ENCODE results near the gene ZNF330. TPM values are rescaled to one million over a fixed set of nuclear protein-coding genes. Genes with fewer than 3 reads are reported as not detected.

ZNF330 gene
- total and polyA plus RNA-seq, 7 experiments from 2014 or later = 24.9 to 47.2 (median 41.0) TPM

GRCh38 chr4:141192564-141192963 lies 28.1 kb upstream of the ZNF330 start:
- ChIA-PET CTCF (no interaction called here), POLR2A (no interaction called here)
- Histone ChIP-seq H3K9me3 (ENCODE audit: control insufficient read depth in 2 of 3, low read length in 3 of 3) (no peaks in the 10 kb centered on the region), H3K4me3 (ENCODE audit: low read length) (no peak overlapping the region), H3K27ac (ENCODE audit: low read depth, low read length) (no peak overlapping the region), H3K27me3 (ENCODE audit: control insufficient read depth in 2 of 2, insufficient read depth in 2 of 2, low read length in 2 of 2) (no peaks in the 10 kb centered on the region), H3K36me3 (ENCODE audit: control insufficient read depth in 2 of 3, insufficient read depth in 3 of 3, low read length in 3 of 3) (no peaks in the 10 kb centered on the region), H3K4me1 (ENCODE audit: control insufficient read depth in 2 of 2, insufficient read depth in 2 of 2, low read length in 2 of 2) (no peaks in the 10 kb centered on the region)
- ATAC-seq (no peak), DNase-seq (no peak)
- H3K27ac Mint-ChIP-seq = no peak overlapping the region
- H3K36me3 Mint-ChIP-seq = no peaks in the 10 kb centered on the region
- H3K4me1 Mint-ChIP-seq = no peaks in the 10 kb centered on the region
- intact Hi-C loops (cut with micrococcal nuclease) = no loop called here
- no peak overlapping the region for H3K4me3 Mint-ChIP-seq
- H3K9me3 Mint-ChIP-seq = peaks cover 0 to 8% (median 0%) of the 10 kb centered on the region in 11 donors
- peaks cover 5 to 40% (median 37%) of the 10 kb centered on the region in 5 donors for H3K27me3 Mint-ChIP-seq

DNA sequence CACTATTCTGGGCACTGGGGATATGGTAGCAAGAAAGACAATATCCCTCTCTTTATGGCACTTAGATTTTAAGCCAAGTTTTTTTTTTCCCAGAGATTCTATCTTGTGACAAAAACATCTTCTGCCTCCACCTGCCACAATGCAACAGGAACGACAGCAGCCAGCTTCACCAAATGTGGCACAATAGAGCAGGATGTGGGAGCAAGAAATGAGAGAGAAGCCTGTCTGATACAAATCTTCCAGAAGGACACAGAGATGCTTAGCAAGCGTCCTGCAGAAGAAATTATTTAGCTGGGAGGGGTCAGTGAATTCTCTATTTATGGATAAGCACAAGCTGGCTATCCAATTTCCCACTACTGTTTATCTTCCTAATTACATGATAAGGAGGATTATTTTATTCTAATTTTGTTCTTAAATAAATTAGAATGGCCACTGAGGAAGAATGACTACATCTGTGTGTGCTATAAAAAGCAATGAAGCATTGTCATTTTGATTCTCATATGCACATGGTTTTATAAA lies 27.1 kb upstream of the ZNF330 start:
- intact Hi-C loops (cut with micrococcal nuclease) = no loop called here
- H3K4me3 Mint-ChIP-seq = no peak overlapping the region
- no peak for DNase-seq
- H3K27me3 ChIP-seq (ENCODE audit: control insufficient read depth in 2 of 2, insufficient read depth in 2 of 2, low read length in 2 of 2) = no peaks in the 10 kb centered on the region
- H3K4me1 Mint-ChIP-seq = no peaks in the 10 kb centered on the region
- H3K36me3 Mint-ChIP-seq = no peaks in the 10 kb centered on the region
- no peak for ATAC-seq
- no peaks in the 10 kb centered on the region for H3K9me3 ChIP-seq (ENCODE audit: control insufficient read depth in 2 of 3, low read length in 3 of 3)
- no peaks in the 10 kb centered on the region for H3K4me1 ChIP-seq (ENCODE audit: control insufficient read depth in 2 of 2, insufficient read depth in 2 of 2, low read length in 2 of 2)
- H3K27ac ChIP-seq (ENCODE audit: low read depth, low read length) = no peak overlapping the region
- peaks cover 5 to 37% (median 33%) of the 10 kb centered on the region in 5 donors for H3K27me3 Mint-ChIP-seq
- no peak overlapping the region for H3K27ac Mint-ChIP-seq
- peaks cover 0 to 4% (median 0%) of the 10 kb centered on the region in 11 donors for H3K9me3 Mint-ChIP-seq
- POLR2A ChIA-PET = no interaction called here
- CTCF ChIA-PET = no interaction called here
- no peaks in the 10 kb centered on the region for H3K36me3 ChIP-seq (ENCODE audit: control insufficient read depth in 2 of 3, insufficient read depth in 3 of 3, low read length in 3 of 3)
- H3K4me3 ChIP-seq (ENCODE audit: low read length) = no peak overlapping the region

DNA sequence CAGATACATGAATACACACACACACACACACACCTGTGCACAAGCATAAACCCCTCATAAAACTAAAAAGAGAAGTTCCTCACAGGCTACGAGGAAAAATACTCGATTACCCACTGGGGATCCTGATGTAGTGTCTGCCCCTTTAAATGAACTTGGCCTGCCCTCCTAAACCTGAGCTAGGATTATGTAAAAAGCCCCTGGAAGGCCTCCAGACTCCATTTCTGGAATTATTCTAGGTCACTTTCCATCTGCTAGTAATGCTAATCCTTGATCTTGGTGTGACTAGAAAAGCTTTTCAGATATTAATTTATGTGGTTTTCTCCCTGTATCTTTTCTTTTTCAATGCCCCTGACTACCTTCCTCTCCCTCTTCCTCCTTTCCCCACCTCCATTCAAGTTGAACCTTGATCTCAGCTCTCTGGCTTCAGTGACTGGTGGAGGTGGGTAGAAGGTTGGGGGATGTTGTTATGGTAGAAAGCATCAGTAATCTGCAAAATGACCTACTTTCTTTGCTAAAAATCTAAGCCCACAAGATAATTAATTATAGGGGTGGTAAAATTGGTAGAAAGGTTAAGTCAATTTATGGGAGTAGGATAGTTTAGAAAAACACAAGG lies 25.5 kb upstream of the ZNF330 start:
- ATAC-seq (no peak), DNase-seq (no peak)
- Histone ChIP-seq H3K4me3 (ENCODE audit: low read length) (no peak overlapping the region), H3K36me3 (ENCODE audit: control insufficient read depth in 2 of 3, insufficient read depth in 3 of 3, low read length in 3 of 3) (no peaks in the 10 kb centered on the region), H3K9me3 (ENCODE audit: control insufficient read depth in 2 of 3, low read length in 3 of 3) (no peaks in the 10 kb centered on the region), H3K27ac (ENCODE audit: low read depth, low read length) (no peak overlapping the region), H3K27me3 (ENCODE audit: control insufficient read depth in 2 of 2, insufficient read depth in 2 of 2, low read length in 2 of 2) (no peaks in the 10 kb centered on the region), H3K4me1 (ENCODE audit: control insufficient read depth in 2 of 2, insufficient read depth in 2 of 2, low read length in 2 of 2) (no peaks in the 10 kb centered on the region)
- no peak overlapping the region for H3K27ac Mint-ChIP-seq
- H3K4me3 Mint-ChIP-seq = no peak overlapping the region
- no peaks in the 10 kb centered on the region for H3K4me1 Mint-ChIP-seq
- H3K9me3 Mint-ChIP-seq = peaks cover 0 to 9% (median 2%) of the 10 kb centered on the region in 11 donors
- intact Hi-C loops (cut with micrococcal nuclease) = no loop called here
- peaks cover 5 to 36% (median 31%) of the 10 kb centered on the region in 5 donors for H3K27me3 Mint-ChIP-seq
- H3K36me3 Mint-ChIP-seq = no peaks in the 10 kb centered on the region
- POLR2A ChIA-PET = no interaction called here
- CTCF ChIA-PET = no interaction called here

DNA sequence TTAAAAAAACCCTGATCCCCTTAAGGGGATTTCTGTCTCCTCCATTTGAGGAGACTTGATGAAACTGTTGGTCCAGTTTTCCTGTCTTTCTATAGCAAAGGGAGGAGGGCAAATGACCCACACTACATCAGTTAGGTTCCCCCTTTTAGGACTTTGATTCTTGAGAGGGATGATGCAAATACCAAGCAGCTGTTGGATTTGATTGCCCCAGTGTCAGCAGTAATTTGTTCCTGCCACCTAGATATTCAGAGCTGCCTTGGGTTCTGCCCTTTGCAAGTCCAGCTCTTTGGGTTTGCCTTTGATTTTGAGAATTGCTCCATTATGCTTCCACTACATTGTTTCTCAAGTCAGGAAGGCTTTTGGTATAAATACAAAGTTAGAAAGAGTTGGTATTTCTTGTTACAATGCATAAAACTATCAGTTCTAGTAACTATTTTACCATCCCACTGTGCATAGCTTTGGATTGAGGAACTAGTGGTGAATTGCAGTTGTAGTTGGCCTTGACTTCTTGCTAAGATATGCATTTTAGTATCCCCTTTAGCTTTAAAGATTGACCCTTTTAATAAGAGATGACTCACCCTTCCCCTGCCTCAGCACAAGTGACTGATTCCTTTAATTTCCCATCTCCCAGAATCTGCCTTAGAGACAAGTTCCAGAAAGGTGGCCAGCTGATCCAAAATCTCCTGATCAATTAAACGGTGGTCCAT lies 24.3 kb upstream of the ZNF330 start:
- Histone ChIP-seq H3K9me3 (ENCODE audit: control insufficient read depth in 2 of 3, low read length in 3 of 3) (no peaks in the 10 kb centered on the region), H3K4me3 (ENCODE audit: low read length) (no peak overlapping the region), H3K27ac (ENCODE audit: low read depth, low read length) (no peak overlapping the region), H3K36me3 (ENCODE audit: control insufficient read depth in 2 of 3, insufficient read depth in 3 of 3, low read length in 3 of 3) (no peaks in the 10 kb centered on the region), H3K4me1 (ENCODE audit: control insufficient read depth in 2 of 2, insufficient read depth in 2 of 2, low read length in 2 of 2) (no peaks in the 10 kb centered on the region), H3K27me3 (ENCODE audit: control insufficient read depth in 2 of 2, insufficient read depth in 2 of 2, low read length in 2 of 2) (no peaks in the 10 kb centered on the region)
- H3K27ac Mint-ChIP-seq = no peak overlapping the region
- ATAC-seq = no peak
- ChIA-PET CTCF (no interaction called here), POLR2A (no interaction called here)
- peaks cover 0 to 12% (median 3%) of the 10 kb centered on the region in 11 donors for H3K9me3 Mint-ChIP-seq
- intact Hi-C loops (cut with micrococcal nuclease) = no loop called here
- no peaks in the 10 kb centered on the region for H3K4me1 Mint-ChIP-seq
- peaks cover 6 to 32% (median 31%) of the 10 kb centered on the region in 5 donors for H3K27me3 Mint-ChIP-seq
- no peak for DNase-seq
- no peak overlapping the region for H3K4me3 Mint-ChIP-seq
- no peaks in the 10 kb centered on the region for H3K36me3 Mint-ChIP-seq

GRCh38 chr4:141207961-141208360 lies 12.7 kb upstream of the ZNF330 start:
- peaks cover 9 to 16% (median 13%) of the 10 kb centered on the region in 5 donors for H3K27me3 Mint-ChIP-seq
- peaks cover 0 to 5% (median 0%) of the 10 kb centered on the region in 11 donors for H3K9me3 Mint-ChIP-seq
- DNase-seq (no peak), ATAC-seq (no peak)
- H3K4me1 ChIP-seq (ENCODE audit: control insufficient read depth in 2 of 2, insufficient read depth in 2 of 2, low read length in 2 of 2) = no peaks in the 10 kb centered on the region
- ChIA-PET POLR2A (no interaction called here), CTCF (no interaction called here)
- no peaks in the 10 kb centered on the region for H3K36me3 ChIP-seq (ENCODE audit: control insufficient read depth in 2 of 3, insufficient read depth in 3 of 3, low read length in 3 of 3)
- H3K4me3 Mint-ChIP-seq = no peak overlapping the region
- no peaks in the 10 kb centered on the region for H3K36me3 Mint-ChIP-seq
- H3K27ac ChIP-seq (ENCODE audit: low read depth, low read length) = no peak overlapping the region
- H3K4me1 Mint-ChIP-seq = no peaks in the 10 kb centered on the region
- no peak overlapping the region for H3K4me3 ChIP-seq (ENCODE audit: low read length)
- no peak overlapping the region for H3K27ac Mint-ChIP-seq
- H3K9me3 ChIP-seq (ENCODE audit: control insufficient read depth in 2 of 3, low read length in 3 of 3) = no peaks in the 10 kb centered on the region
- intact Hi-C loops (cut with micrococcal nuclease) = no loop called here
- no peaks in the 10 kb centered on the region for H3K27me3 ChIP-seq (ENCODE audit: control insufficient read depth in 2 of 2, insufficient read depth in 2 of 2, low read length in 2 of 2)

DNA sequence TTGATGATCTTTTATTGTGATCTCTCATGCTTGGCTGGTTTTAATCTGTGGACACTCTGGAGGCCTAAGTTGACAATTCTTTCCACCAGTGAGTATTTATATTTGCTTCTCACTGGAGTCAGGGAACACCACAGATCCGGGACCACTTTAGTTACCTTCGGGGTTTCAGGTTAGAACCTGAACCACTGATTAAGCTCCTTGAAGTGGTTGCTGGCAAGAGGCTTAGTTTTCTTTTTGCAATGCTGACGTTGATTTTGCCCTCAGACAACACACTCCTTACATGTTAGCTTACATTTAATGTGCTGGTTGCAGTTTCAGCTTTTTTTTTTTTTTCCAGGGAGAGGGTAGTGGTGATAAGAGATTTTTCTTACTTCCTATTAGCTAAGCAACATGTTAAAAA lies 10.5 kb upstream of the ZNF330 start:
- H3K9me3 Mint-ChIP-seq = peaks cover 0 to 5% (median 0%) of the 10 kb centered on the region in 11 donors
- Histone ChIP-seq H3K27ac (ENCODE audit: low read depth, low read length) (no peak overlapping the region), H3K4me3 (ENCODE audit: low read length) (no peak overlapping the region), H3K27me3 (ENCODE audit: control insufficient read depth in 2 of 2, insufficient read depth in 2 of 2, low read length in 2 of 2) (no peaks in the 10 kb centered on the region), H3K9me3 (ENCODE audit: control insufficient read depth in 2 of 3, low read length in 3 of 3) (no peaks in the 10 kb centered on the region), H3K4me1 (ENCODE audit: control insufficient read depth in 2 of 2, insufficient read depth in 2 of 2, low read length in 2 of 2) (no peaks in the 10 kb centered on the region), H3K36me3 (ENCODE audit: control insufficient read depth in 2 of 3, insufficient read depth in 3 of 3, low read length in 3 of 3) (no peaks in the 10 kb centered on the region)
- H3K4me1 Mint-ChIP-seq = no peaks in the 10 kb centered on the region
- DNase-seq (no peak), ATAC-seq (no peak)
- H3K4me3 Mint-ChIP-seq = no peak overlapping the region
- ChIA-PET POLR2A (no interaction called here), CTCF (no interaction called here)
- H3K27me3 Mint-ChIP-seq = peaks cover 7 to 19% (median 13%) of the 10 kb centered on the region in 5 donors
- H3K27ac Mint-ChIP-seq = no peak overlapping the region
- intact Hi-C loops (cut with micrococcal nuclease) = no loop called here
- no peaks in the 10 kb centered on the region for H3K36me3 Mint-ChIP-seq

DNA sequence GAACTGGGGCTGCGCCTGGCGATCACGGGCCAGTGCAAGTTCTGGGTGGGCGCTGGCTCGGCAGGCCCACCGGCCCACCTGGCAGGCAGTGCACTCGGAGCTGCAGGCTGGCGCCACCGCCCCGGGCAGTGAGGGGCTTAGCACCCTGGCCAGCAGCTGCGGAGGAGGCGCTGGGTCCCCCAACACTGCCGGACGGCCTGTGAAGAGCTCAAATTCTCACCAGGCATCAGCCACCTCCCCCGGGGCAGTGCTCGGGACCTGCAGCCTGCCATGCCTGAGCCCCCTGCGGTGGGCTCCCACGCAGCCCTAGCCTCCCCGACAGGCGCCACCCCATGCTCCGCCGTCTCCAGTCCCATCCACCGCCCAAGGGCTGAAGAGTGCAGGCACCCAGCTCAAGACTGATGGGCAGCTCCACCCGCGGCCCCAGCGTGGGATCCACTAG lies 7.1 kb upstream of the ZNF330 start:
- Histone ChIP-seq H3K4me3 (ENCODE audit: low read length) (no peak overlapping the region), H3K4me1 (ENCODE audit: control insufficient read depth in 2 of 2, insufficient read depth in 2 of 2, low read length in 2 of 2) (no peaks in the 10 kb centered on the region), H3K9me3 (ENCODE audit: control insufficient read depth in 2 of 3, low read length in 3 of 3) (no peaks in the 10 kb centered on the region), H3K27me3 (ENCODE audit: control insufficient read depth in 2 of 2, insufficient read depth in 2 of 2, low read length in 2 of 2) (no peaks in the 10 kb centered on the region), H3K27ac (ENCODE audit: low read depth, low read length) (no peak overlapping the region), H3K36me3 (ENCODE audit: control insufficient read depth in 2 of 3, insufficient read depth in 3 of 3, low read length in 3 of 3) (no peaks in the 10 kb centered on the region)
- no peak overlapping the region for H3K27ac Mint-ChIP-seq
- H3K27me3 Mint-ChIP-seq = peaks cover 5 to 24% (median 14%) of the 10 kb centered on the region in 5 donors
- peaks cover 0 to 5% (median 0%) of the 10 kb centered on the region in 11 donors for H3K9me3 Mint-ChIP-seq
- H3K4me1 Mint-ChIP-seq = no peaks in the 10 kb centered on the region
- intact Hi-C loops (cut with micrococcal nuclease) = no loop called here
- ChIA-PET POLR2A (no interaction called here), CTCF (no interaction called here)
- ATAC-seq = no peak
- no peak overlapping the region for H3K4me3 Mint-ChIP-seq
- no peaks in the 10 kb centered on the region for H3K36me3 Mint-ChIP-seq
- no peak for DNase-seq
